ENCODE measurements around the gene HDAC4.

The HDAC4 gene

DNA sequence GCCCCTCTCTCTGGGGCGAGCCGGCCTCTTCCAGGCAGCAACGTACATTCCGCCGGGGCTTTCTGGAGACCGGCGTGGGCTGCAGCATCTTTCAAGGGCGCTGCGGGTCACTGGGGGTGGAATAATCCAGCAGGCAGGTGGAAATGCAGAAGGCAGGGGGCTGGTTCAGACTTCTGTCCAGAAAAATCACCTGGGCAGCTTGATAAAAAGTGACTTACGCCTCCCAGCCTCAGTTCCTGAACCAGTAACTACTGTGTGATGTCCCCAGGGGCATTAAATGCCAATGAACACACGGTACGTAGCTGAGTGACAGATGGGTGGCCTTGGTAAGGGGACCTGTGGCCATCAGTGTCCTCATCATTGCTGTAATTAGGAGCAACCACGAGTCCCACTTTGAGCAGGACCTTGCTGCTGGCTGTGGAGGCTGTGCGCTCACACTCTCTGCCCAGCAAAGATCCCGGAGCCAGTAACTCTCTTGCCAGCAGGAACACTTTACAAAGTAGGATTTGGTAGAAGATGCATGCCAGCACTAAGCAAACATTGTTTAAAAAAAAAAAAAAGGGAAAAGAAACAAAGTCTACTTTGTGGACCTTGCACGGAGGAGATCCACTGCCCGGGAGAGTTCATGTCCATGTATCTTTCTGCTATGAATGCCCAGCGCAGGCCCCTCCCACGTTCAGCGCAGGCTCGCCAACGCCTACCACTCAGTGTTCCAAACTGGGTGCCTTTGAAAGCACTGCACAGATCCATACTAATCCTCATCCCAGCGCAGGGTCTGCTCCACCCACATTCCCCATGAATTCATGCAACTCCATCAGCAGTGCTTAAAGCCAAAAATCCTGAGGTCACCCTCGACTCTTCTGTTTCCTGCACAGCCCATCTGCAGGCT is 177.3 kb downstream of the HDAC4 start:
- POLR2A ChIA-PET: no interaction called here
- TF ChIP-seq HDGF (IDR thresholded peaks at IDR 0.05; ENCODE audit: borderline replicate concordance): no peak
- TF ChIP-seq L3MBTL2 (conservative IDR thresholded peaks at IDR 0.05): no peak
- TF ChIP-seq CTBP1 (IDR thresholded peaks at IDR 0.05; ENCODE audit: borderline replicate concordance): no peak
- TF ChIP-seq FOXM1 (IDR thresholded peaks at IDR 0.05; ENCODE audit: borderline replicate concordance): no peak
- TF ChIP-seq, protein P1, sequence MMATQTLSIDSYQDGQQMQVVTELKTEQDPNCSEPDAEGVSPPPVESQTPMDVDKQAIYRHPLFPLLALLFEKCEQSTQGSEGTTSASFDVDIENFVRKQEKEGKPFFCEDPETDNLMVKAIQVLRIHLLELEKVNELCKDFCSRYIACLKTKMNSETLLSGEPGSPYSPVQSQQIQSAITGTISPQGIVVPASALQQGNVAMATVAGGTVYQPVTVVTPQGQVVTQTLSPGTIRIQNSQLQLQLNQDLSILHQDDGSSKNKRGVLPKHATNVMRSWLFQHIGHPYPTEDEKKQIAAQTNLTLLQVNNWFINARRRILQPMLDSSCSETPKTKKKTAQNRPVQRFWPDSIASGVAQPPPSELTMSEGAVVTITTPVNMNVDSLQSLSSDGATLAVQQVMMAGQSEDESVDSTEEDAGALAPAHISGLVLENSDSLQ (IDR thresholded peaks at IDR 0.05): no peak
- TF ChIP-seq ARNT (IDR thresholded peaks at IDR 0.05): no peak
- no peak for TF ChIP-seq SP1 (IDR thresholded peaks at IDR 0.05)
- no peak for TF ChIP-seq ZNF384 (IDR thresholded peaks at IDR 0.05)
- TF ChIP-seq SUZ12 (IDR thresholded peaks at IDR 0.05): no peak
- TF ChIP-seq NFRKB (IDR thresholded peaks at IDR 0.05): no peak
- no peak for TF ChIP-seq TARDBP (IDR thresholded peaks at IDR 0.05)
- TF ChIP-seq FOXK2 (IDR thresholded peaks at IDR 0.05): no peak
- no peak for TF ChIP-seq FOXA1 (IDR thresholded peaks at IDR 0.05)
- TF ChIP-seq ELF4 (IDR thresholded peaks at IDR 0.05): no peak
- no peak for TF ChIP-seq BHLHE40 (IDR thresholded peaks at IDR 0.05; ENCODE audit: borderline replicate concordance)
- TF ChIP-seq LEF1 (IDR thresholded peaks at IDR 0.05; ENCODE audit: borderline replicate concordance): no peak
- no peak for DNase-seq (ENCODE audit: extremely low spot score)
- CTCF ChIA-PET: no interaction called here

DNA sequence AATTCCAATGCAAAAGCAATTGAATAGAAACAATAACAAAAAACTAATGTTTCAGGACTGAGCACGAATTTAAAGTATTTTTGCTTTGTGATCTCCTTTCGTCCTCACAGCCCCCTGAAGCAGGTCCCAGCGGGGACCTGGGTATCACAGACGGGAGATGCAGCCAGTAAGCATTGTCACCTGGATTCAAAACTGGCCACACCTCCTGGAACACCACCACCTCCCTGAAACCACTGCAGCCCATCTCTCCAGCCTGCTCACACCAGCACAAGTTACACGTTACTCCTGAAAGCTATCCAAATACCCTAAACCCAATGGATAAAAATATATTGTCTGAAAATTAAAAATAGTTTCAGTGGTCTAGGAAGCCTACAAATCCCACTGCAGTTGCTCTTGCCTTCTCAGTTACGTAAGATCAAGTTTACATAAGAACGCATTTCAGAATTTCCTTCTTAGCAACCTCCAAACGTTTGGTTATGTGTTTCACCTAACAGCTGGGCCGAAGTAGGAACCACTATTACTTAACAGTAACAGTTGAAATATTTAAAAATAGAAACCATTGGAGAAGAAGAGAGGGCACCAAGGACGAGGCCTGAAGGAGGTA is 178.0 kb downstream of the HDAC4 start:
- DNase-seq (ENCODE audit: extremely low spot score): no peak
- no peak for TF ChIP-seq ARNT (IDR thresholded peaks at IDR 0.05)
- TF ChIP-seq CTBP1 (IDR thresholded peaks at IDR 0.05; ENCODE audit: borderline replicate concordance): no peak
- no peak for TF ChIP-seq HDGF (IDR thresholded peaks at IDR 0.05; ENCODE audit: borderline replicate concordance)
- no peak for TF ChIP-seq SUZ12 (IDR thresholded peaks at IDR 0.05)
- no peak for TF ChIP-seq NFRKB (IDR thresholded peaks at IDR 0.05)
- no peak for TF ChIP-seq ZNF384 (IDR thresholded peaks at IDR 0.05)
- no peak for TF ChIP-seq LEF1 (IDR thresholded peaks at IDR 0.05; ENCODE audit: borderline replicate concordance)
- CTCF ChIA-PET: no interaction called here
- POLR2A ChIA-PET: no interaction called here

DNA sequence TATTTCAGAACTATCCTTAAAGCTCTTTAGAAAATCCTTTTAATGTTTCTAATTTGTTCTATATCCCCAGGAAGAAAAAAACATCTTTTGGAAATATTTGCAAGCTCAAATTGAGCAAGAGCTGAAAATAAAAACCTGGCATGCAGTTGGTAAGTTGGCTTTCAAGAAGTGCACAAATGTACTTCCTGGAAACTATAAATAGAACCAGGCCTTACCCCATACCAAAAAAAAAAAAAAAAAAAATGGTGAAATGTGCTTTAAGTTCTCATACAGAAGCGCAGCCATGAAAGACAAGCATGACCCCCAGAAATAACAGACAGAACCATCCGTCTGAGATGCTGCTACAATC is 178.5 kb downstream of the HDAC4 start:
- TF ChIP-seq BHLHE40 (IDR thresholded peaks at IDR 0.05; ENCODE audit: borderline replicate concordance) (no peak), FOXA1 (IDR thresholded peaks at IDR 0.05) (no peak), ZNF384 (IDR thresholded peaks at IDR 0.05) (no peak), ARNT (IDR thresholded peaks at IDR 0.05) (no peak), ELF4 (IDR thresholded peaks at IDR 0.05) (no peak), L3MBTL2 (conservative IDR thresholded peaks at IDR 0.05) (no peak), SP1 (IDR thresholded peaks at IDR 0.05) (no peak), SUZ12 (IDR thresholded peaks at IDR 0.05) (no peak), FOXM1 (IDR thresholded peaks at IDR 0.05; ENCODE audit: borderline replicate concordance) (no peak), HDGF (IDR thresholded peaks at IDR 0.05; ENCODE audit: borderline replicate concordance) (no peak), NFRKB (IDR thresholded peaks at IDR 0.05) (no peak), LEF1 (IDR thresholded peaks at IDR 0.05; ENCODE audit: borderline replicate concordance) (no peak), FOXK2 (IDR thresholded peaks at IDR 0.05) (no peak), TARDBP (IDR thresholded peaks at IDR 0.05) (no peak), CTBP1 (IDR thresholded peaks at IDR 0.05; ENCODE audit: borderline replicate concordance) (no peak)
- TF ChIP-seq, protein P1 (IDR thresholded peaks at IDR 0.05): no peak
- POLR2A ChIA-PET: no interaction called here
- CTCF ChIA-PET: no interaction called here
- DNase-seq (ENCODE audit: extremely low spot score): no peak

DNA sequence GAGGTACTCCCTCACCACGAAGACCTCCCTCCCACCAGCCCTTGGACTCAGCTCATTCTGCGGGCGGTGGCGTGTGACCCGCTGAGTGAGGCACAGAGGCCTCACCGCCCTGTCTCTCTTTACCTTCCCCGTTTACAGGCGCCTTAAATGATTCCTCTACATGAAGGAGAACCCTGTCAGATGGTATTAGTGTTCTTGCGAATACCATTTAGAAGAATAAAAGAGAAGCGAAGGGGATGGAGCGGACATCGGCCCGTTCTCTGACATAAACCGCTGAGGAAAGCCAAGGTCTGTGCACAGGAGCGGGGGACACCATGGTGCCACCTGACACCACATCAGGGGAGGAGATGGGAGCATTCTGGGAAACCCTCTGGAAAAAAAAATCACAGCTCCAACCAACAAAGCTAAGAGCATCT is 179.8 kb downstream of the HDAC4 start:
- ChIA-PET CTCF (no interaction called here), POLR2A (no interaction called here)
- TF ChIP-seq HDGF (IDR thresholded peaks at IDR 0.05; ENCODE audit: borderline replicate concordance): no peak
- TF ChIP-seq ARNT (IDR thresholded peaks at IDR 0.05): no peak
- no peak for TF ChIP-seq ELF4 (IDR thresholded peaks at IDR 0.05)
- no peak for TF ChIP-seq FOXK2 (IDR thresholded peaks at IDR 0.05)
- TF ChIP-seq ZNF384 (IDR thresholded peaks at IDR 0.05): no peak
- TF ChIP-seq SP1 (IDR thresholded peaks at IDR 0.05): no peak
- no peak for DNase-seq (ENCODE audit: extremely low spot score)

DNA sequence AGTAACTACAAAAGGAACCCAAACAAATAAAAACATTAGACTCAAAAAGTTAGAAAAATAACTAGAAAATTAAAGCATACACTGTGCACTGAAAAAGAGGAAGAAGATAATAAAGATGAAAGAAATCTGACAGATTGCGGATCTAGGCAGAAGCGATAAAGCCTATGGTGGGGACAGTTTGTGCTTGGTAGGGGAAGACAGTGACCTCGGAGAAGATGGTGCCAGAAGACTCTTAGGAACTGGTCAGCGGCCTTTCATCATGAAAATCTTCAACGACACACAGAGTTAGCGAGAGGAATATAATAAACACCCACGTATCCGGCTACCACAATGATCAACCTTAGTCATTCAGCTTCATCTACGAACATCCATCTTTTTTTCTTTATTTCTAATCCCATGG is 180.5 kb downstream of the HDAC4 start:
- POLR2A ChIA-PET: no interaction called here

DNA sequence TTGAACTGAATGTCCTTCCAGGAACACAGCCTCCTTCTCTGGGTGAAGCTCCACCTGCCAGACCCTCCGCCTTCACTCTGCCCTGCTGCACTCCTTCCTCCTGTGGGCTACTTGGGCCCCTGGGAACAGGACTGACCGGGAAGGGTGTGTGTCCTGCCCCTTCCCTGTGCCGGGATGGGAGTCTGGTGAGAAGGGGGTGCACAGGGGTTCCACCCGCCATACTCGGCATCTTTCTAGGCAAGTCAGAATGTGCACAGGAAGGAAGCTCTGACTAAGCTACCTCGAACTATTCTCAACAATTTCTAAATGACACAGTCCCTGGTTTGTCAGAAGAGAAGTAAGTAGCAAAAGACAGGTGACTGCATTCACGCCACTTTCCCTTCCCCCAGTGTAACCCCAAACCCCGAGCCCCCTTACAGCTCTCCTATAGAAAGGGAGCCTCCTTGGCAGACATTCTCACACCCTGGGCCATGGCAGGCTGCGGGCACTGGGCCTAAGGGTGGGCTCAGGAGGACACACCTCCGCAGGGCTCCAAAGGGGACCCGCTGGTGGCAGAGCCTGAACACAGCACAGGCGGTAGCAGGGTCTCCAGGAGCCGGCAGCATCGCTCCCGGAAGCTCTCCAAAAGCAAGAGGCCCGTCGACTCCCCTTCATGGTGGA is 184.1 kb downstream of the HDAC4 start:
- POLR2A ChIA-PET: no interaction called here
- CTCF ChIA-PET: no interaction called here
- TF ChIP-seq SP1 (IDR thresholded peaks at IDR 0.05) (no peak), ARNT (IDR thresholded peaks at IDR 0.05) (no peak), LEF1 (IDR thresholded peaks at IDR 0.05; ENCODE audit: borderline replicate concordance) (no peak), L3MBTL2 (conservative IDR thresholded peaks at IDR 0.05) (no peak), TARDBP (IDR thresholded peaks at IDR 0.05) (no peak), FOXM1 (IDR thresholded peaks at IDR 0.05; ENCODE audit: borderline replicate concordance) (no peak)
- TF ChIP-seq, protein P1 (IDR thresholded peaks at IDR 0.05): no peak
- no peak for DNase-seq (ENCODE audit: extremely low spot score)

More for the DNA sequence above, 180.5 kb downstream of the HDAC4 start:
- TF ChIP-seq ARNT (IDR thresholded peaks at IDR 0.05) (no peak), L3MBTL2 (conservative IDR thresholded peaks at IDR 0.05) (no peak), ZNF384 (IDR thresholded peaks at IDR 0.05) (no peak)
- CTCF ChIA-PET: no interaction called here
- DNase-seq (ENCODE audit: extremely low spot score): no peak

Data from HEK293T (cell line).